Liver (tissue), 9 donors: ENCODE results near the gene HSPB2. TPM values are rescaled to one million over a fixed set of nuclear protein-coding genes. Genes with fewer than 3 reads are reported as not detected.

ENCODE experiments used
- DNase-seq: peaks from one replicate; pipeline ENCODE4 v3.0.0-alpha.2; 2017; ENCODE audit warnings: low spot score
- H3K27ac ChIP-seq, 2 donors: one replicate each; pipeline ENCODE4 v1.7.0; 2013; ENCODE audit warnings: inconsistent platforms in 2 of 2, low read length in 2 of 2, control low read depth in 1 of 2, low read depth in 1 of 2, mild to moderate bottlenecking in 1 of 2
- H3K27me3 ChIP-seq, 4 donors: one replicate each; pipeline versions ENCODE4 v1.6.1 to v1.7.0; 2013; ENCODE audit warnings: low read length in 3 of 4, inconsistent platforms in 1 of 4, mild to moderate bottlenecking in 1 of 4, moderate library complexity in 1 of 4; ENCODE audit not compliant: control insufficient read depth in 4 of 4, insufficient read depth in 4 of 4
- H3K36me3 ChIP-seq, 4 donors: one replicate each; pipeline versions ENCODE4 v1.6.1 to v1.7.0; 2013; ENCODE audit warnings: low read length in 3 of 4, mild to moderate bottlenecking in 3 of 4, low read depth in 1 of 4, moderate library complexity in 1 of 4; ENCODE audit not compliant: control insufficient read depth in 4 of 4, insufficient read depth in 3 of 4
- H3K4me1 ChIP-seq, 4 donors: one replicate each; pipeline versions ENCODE4 v1.6.1 to v1.7.0; 2013; ENCODE audit warnings: low read length in 3 of 4, mild to moderate bottlenecking in 3 of 4, moderate library complexity in 1 of 4; ENCODE audit not compliant: control insufficient read depth in 4 of 4, insufficient read depth in 4 of 4
- H3K4me3 ChIP-seq, 3 donors: one replicate each; pipeline versions ENCODE4 v1.6.1 to v1.7.0; 2013; ENCODE audit warnings: low read length in 3 of 3, control low read depth in 1 of 3, low read depth in 1 of 3, mild to moderate bottlenecking in 1 of 3
- H3K9ac ChIP-seq, 2 donors: one replicate each; pipeline ENCODE4 v1.7.0; 2013; ENCODE audit warnings: low read length in 2 of 2, mild to moderate bottlenecking in 2 of 2, moderate library complexity in 2 of 2, control low read depth in 1 of 2, low read depth in 1 of 2
- H3K9me3 ChIP-seq, 4 donors: one replicate each; pipeline versions ENCODE4 v1.6.1 to v1.7.0; 2013; ENCODE audit warnings: low read length in 3 of 4; ENCODE audit not compliant: control insufficient read depth in 4 of 4
- EGR1 ChIP-seq, 2 donors: IDR thresholded peaks; 2 replicates each; pipeline ENCODE4 v1.6.1; 2016 to 2018; ENCODE audit warnings: antibody characterized with exemption in 2 of 2, low read depth in 2 of 2
- FOXA1 ChIP-seq: IDR thresholded peaks from 2 replicates; pipeline ENCODE4 v1.6.1; 2016; ENCODE audit warnings: antibody characterized with exemption
- FOXA2 ChIP-seq: IDR thresholded peaks from 2 replicates; pipeline ENCODE4 v1.6.1; 2016; ENCODE audit warnings: antibody characterized with exemption
- GABPA ChIP-seq, 2 donors: IDR thresholded peaks in 1 of 2; conservative IDR thresholded peaks in 1 of 2; 2 replicates each; pipeline ENCODE4 v1.6.1; 2016; ENCODE audit warnings: antibody characterized with exemption in 2 of 2, mild to moderate bottlenecking in 1 of 2, moderate library complexity in 1 of 2
- HNF4A ChIP-seq, 2 donors: conservative IDR thresholded peaks; 2 replicates each; pipeline ENCODE4 v1.6.1; 2016; ENCODE audit warnings: antibody characterized with exemption in 2 of 2, mild to moderate bottlenecking in 2 of 2
- JUND ChIP-seq, 2 donors: IDR thresholded peaks; 2 replicates each; pipeline ENCODE4 v1.6.1; 2016; ENCODE audit warnings: antibody characterized with exemption in 2 of 2
- NR2F2 ChIP-seq: IDR thresholded peaks from 2 replicates; pipeline ENCODE4 v1.6.1; 2016; ENCODE audit warnings: antibody characterized with exemption
- RAD21 ChIP-seq, 2 donors: IDR thresholded peaks; 2 replicates each; pipeline ENCODE4 v1.6.1; 2016; ENCODE audit warnings: antibody characterized with exemption in 2 of 2, mild to moderate bottlenecking in 2 of 2
- RXRA ChIP-seq, 2 donors: IDR thresholded peaks; 2 replicates each; pipeline ENCODE4 v1.6.1; 2017 to 2018; ENCODE audit warnings: antibody characterized with exemption in 2 of 2, mild to moderate bottlenecking in 1 of 2
- SP1 ChIP-seq: IDR thresholded peaks from 2 replicates; pipeline ENCODE4 v1.6.1; 2018; ENCODE audit warnings: antibody characterized with exemption, mild to moderate bottlenecking
- TAF1 ChIP-seq: conservative IDR thresholded peaks from 2 replicates; pipeline ENCODE4 v1.6.1; 2016; ENCODE audit warnings: antibody characterized with exemption, mild to moderate bottlenecking
- WGBS: extraction: QIAGEN DNeasy Blood & Tissue Kit; methylation state at CpG from one replicate; pipeline ENCODE4 v1.1.7; 2013; 5-methylcytosine and 5-hydroxymethylcytosine counted together
- polyA plus RNA-seq, 2 donors: library from polyadenylated mRNA; stranded (reverse) in 1 of 2; unstranded in 1 of 2; fragments of 200-250 nt in 1 of 2; fragments of >200 nt in 1 of 2; fragmentation: Nextera tagmentation in 1 of 2; extraction: Ambion mirVana in 1 of 2; gene quantifications; one replicate each; pipeline versions ENCODE4 v1.2.1 to v1.2.3, GENCODE V29; 2013 to 2015
- total RNA-seq, 2 donors: library from RNA; depleted of rRNA; stranded (reverse); fragments of >200 nt; gene quantifications; one replicate each; pipeline ENCODE4 v1.2.3, GENCODE V29; 2014
- TF ChIP-seq, protein P1 (sequence below): IDR thresholded peaks from 2 replicates; pipeline ENCODE4 v1.6.1; 2016; ENCODE audit warnings: antibody characterized with exemption
- TF ChIP-seq, protein P2 (sequence below): IDR thresholded peaks from 2 replicates; pipeline ENCODE4 v1.6.1; 2016; ENCODE audit warnings: antibody characterized with exemption
- TF ChIP-seq, protein P3 (sequence below): IDR thresholded peaks from 2 replicates; pipeline ENCODE4 v1.6.1; 2016; ENCODE audit warnings: antibody characterized with exemption
- TF ChIP-seq, protein P4 (sequence below): IDR thresholded peaks from 2 replicates; pipeline ENCODE4 v1.6.1; 2016; ENCODE audit warnings: antibody characterized with exemption, mild to moderate bottlenecking
- TF ChIP-seq, protein P5 (sequence below): fragments of 150-350 bp; IDR thresholded peaks from 2 replicates; pipeline ENCODE4 v1.5.1; 2017; ENCODE audit warnings: improper control_type of control experiment, low read depth, low read length; ENCODE audit not compliant: missing input control
- donor health status: healthy.
- donor health status: healthy.
- donor health status: healthy.
- donor health status: healthy.
- donor health status: healthy.

Gene HSPB2
- total and polyA plus RNA-seq, 4 donors = 0.14 to 0.85 (median 0.61) TPM; not detected in 1

DNA sequence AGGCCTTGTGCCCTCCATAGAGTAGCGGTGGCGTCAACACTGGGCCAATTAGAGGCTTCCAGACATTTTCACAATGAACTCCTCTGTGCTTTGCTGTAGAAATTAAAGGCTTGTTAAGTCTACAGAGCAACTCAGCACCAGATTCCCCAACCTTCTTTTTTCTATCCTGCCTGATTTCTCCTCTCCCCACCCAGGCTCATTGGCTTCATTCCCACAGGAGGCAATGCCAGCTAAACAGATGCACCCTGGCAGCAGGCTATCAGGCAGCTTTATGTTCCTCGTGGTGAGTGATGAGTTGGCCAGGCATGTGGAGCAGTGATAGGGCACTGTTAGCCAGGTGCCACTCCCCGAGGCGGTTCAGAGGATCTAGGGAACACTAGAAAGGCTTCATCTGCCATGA is 29.4 kb downstream of the HSPB2 start:
- 79% methylated on average over 5 of the region's 5 CpGs for WGBS
- Histone ChIP-seq H3K36me3 (no peaks in the 10 kb centered on the region), H3K27me3 (no peaks in the 10 kb centered on the region), H3K27ac (no peak overlapping the region), H3K9ac (no peak overlapping the region), H3K4me3 (no peak overlapping the region), H3K9me3 (no peaks in the 10 kb centered on the region), H3K4me1 (peaks cover 0 to 15% (median 7%) of the 10 kb centered on the region in 4 donors)
- TF ChIP-seq TAF1 (no peak), JUND (IDR thresholded peaks at IDR 0.05) (no peak), SP1 (no peak), GABPA (IDR thresholded peaks at IDR 0.05 in 1 of 2, conservative IDR thresholded peaks at IDR 0.05 in 1 of 2) (no peak), FOXA1 (no peak), HNF4A (conservative IDR thresholded peaks at IDR 0.05) (no peak)
- TF ChIP-seq, protein P1, sequence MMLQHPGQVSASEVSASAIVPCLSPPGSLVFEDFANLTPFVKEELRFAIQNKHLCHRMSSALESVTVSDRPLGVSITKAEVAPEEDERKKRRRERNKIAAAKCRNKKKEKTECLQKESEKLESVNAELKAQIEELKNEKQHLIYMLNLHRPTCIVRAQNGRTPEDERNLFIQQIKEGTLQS = no peak
- TF ChIP-seq, protein P2, sequence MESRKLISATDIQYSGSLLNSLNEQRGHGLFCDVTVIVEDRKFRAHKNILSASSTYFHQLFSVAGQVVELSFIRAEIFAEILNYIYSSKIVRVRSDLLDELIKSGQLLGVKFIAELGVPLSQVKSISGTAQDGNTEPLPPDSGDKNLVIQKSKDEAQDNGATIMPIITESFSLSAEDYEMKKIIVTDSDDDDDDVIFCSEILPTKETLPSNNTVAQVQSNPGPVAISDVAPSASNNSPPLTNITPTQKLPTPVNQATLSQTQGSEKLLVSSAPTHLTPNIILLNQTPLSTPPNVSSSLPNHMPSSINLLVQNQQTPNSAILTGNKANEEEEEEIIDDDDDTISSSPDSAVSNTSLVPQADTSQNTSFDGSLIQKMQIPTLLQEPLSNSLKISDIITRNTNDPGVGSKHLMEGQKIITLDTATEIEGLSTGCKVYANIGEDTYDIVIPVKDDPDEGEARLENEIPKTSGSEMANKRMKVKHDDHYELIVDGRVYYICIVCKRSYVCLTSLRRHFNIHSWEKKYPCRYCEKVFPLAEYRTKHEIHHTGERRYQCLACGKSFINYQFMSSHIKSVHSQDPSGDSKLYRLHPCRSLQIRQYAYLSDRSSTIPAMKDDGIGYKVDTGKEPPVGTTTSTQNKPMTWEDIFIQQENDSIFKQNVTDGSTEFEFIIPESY = no peak
- TF ChIP-seq, protein P3, sequence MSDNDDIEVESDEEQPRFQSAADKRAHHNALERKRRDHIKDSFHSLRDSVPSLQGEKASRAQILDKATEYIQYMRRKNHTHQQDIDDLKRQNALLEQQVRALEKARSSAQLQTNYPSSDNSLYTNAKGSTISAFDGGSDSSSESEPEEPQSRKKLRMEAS = no peak
- TF ChIP-seq, protein P4, sequence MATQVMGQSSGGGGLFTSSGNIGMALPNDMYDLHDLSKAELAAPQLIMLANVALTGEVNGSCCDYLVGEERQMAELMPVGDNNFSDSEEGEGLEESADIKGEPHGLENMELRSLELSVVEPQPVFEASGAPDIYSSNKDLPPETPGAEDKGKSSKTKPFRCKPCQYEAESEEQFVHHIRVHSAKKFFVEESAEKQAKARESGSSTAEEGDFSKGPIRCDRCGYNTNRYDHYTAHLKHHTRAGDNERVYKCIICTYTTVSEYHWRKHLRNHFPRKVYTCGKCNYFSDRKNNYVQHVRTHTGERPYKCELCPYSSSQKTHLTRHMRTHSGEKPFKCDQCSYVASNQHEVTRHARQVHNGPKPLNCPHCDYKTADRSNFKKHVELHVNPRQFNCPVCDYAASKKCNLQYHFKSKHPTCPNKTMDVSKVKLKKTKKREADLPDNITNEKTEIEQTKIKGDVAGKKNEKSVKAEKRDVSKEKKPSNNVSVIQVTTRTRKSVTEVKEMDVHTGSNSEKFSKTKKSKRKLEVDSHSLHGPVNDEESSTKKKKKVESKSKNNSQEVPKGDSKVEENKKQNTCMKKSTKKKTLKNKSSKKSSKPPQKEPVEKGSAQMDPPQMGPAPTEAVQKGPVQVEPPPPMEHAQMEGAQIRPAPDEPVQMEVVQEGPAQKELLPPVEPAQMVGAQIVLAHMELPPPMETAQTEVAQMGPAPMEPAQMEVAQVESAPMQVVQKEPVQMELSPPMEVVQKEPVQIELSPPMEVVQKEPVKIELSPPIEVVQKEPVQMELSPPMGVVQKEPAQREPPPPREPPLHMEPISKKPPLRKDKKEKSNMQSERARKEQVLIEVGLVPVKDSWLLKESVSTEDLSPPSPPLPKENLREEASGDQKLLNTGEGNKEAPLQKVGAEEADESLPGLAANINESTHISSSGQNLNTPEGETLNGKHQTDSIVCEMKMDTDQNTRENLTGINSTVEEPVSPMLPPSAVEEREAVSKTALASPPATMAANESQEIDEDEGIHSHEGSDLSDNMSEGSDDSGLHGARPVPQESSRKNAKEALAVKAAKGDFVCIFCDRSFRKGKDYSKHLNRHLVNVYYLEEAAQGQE = no peak
- DNase-seq = no peak

DNA sequence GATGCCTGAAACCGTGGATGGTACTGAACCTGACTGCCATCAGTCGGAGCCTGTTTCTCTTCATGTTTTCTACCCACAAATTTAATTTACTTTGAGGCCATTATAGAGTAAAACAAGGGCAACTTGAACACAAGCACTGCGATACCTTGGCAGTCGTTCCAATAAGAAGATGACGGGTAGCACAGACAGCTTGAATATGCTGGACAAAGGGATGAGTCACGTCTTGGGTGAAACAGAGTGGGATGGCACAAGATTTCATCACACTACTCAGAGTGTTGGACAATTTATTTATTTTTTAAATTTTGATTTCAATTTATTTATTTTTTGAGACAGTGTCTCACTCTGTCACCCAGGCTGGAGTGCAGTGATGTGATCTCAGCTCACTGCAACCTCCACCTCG is 30.3 kb downstream of the HSPB2 start:
- Histone ChIP-seq H3K9me3 (no peaks in the 10 kb centered on the region), H3K27ac (no peak overlapping the region), H3K4me3 (no peak overlapping the region), H3K9ac (no peak overlapping the region), H3K36me3 (no peaks in the 10 kb centered on the region), H3K27me3 (no peaks in the 10 kb centered on the region), H3K4me1 (peaks cover 0 to 9% (median 7%) of the 10 kb centered on the region in 4 donors)
- TF ChIP-seq EGR1 (IDR thresholded peaks at IDR 0.05; ENCODE audit: low read depth in 2 of 2) = no peak
- TF ChIP-seq, protein P3 = no peak
- TF ChIP-seq, protein P5, sequence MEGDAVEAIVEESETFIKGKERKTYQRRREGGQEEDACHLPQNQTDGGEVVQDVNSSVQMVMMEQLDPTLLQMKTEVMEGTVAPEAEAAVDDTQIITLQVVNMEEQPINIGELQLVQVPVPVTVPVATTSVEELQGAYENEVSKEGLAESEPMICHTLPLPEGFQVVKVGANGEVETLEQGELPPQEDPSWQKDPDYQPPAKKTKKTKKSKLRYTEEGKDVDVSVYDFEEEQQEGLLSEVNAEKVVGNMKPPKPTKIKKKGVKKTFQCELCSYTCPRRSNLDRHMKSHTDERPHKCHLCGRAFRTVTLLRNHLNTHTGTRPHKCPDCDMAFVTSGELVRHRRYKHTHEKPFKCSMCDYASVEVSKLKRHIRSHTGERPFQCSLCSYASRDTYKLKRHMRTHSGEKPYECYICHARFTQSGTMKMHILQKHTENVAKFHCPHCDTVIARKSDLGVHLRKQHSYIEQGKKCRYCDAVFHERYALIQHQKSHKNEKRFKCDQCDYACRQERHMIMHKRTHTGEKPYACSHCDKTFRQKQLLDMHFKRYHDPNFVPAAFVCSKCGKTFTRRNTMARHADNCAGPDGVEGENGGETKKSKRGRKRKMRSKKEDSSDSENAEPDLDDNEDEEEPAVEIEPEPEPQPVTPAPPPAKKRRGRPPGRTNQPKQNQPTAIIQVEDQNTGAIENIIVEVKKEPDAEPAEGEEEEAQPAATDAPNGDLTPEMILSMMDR = no peak
- TF ChIP-seq, protein P2 = no peak
- TF ChIP-seq TAF1 = no peak
- no peak for TF ChIP-seq NR2F2
- TF ChIP-seq FOXA2 = no peak
- no peak for TF ChIP-seq RXRA (IDR thresholded peaks at IDR 0.05)
- no peak for TF ChIP-seq RAD21 (IDR thresholded peaks at IDR 0.05)
- no peak for TF ChIP-seq FOXA1
- DNase-seq = no peak
- WGBS = 97% methylated on average over 7 of the region's 7 CpGs
